Peyer's patch (tissue), 4 donors: Measurements from ENCODE around the gene DYNLT5.

Experiments used
- CTCF ChIP-seq, 6 experiments: fragments of 450-650 bp in 4 of 6; fragments of 200-600 bp in 2 of 6; sonication (generic) in 1 of 6; IDR thresholded peaks; one replicate each; pipeline ENCODE4 v1.5.1; 2017 to 2019; ENCODE audit warnings: antibody characterized with exemption in 6 of 6, mild to moderate bottlenecking in 3 of 6, moderate library complexity in 1 of 6
- POLR2A ChIP-seq, 2 donors: fragments of 450-650 bp; IDR thresholded peaks; one replicate each; pipeline ENCODE4 v1.5.1; 2017; ENCODE audit warnings: antibody characterized with exemption in 2 of 2, mild to moderate bottlenecking in 2 of 2, moderate library complexity in 2 of 2

GRCh38 chr1:66773227-66773626 is 21.0 kb downstream of the DYNLT5 start:
- TF ChIP-seq CTCF (IDR thresholded peaks at IDR 0.05) (no peak), POLR2A (IDR thresholded peaks at IDR 0.05) (no peak)
